ENCODE data around the gene TMEM183A.

DNA sequence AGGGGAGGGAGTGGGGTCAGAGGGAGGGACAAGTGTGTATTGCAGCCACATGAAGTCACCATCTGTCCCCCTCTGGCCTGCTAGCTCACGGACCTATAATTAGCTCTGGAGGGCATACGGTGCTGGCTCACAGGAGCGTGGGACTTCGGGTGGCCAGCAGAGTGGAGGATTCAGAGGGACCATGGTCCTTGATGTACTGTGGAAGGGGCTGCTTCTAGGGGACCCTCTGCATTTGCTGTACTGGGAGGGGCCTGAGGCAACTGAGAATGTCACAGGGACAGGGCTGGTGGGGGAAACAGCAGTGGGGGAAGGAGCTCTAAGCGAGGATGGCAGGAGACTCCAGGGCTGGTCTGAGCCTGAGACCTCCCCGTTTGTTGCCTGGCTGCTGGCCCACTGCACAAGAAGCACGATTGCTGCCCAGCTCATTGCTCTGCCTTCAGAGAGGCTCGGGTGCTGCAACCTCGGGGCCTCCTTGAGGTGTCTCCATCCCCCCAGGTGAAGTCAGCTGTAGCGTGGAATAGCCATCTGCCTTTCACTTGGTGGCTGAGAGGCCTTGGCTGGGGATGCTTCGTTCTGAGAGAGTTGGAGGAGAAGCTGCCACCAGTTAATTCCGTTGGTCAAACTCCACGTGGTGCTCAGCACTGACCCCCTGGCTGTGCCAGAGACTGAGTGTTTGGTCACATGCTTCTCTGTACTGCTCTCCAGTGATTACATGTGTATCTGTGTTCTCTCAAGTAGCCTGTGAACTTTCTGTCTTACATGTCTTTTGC lies 21.8 kb downstream of the TMEM183A start:
- TF ChIP-seq, protein P1, sequence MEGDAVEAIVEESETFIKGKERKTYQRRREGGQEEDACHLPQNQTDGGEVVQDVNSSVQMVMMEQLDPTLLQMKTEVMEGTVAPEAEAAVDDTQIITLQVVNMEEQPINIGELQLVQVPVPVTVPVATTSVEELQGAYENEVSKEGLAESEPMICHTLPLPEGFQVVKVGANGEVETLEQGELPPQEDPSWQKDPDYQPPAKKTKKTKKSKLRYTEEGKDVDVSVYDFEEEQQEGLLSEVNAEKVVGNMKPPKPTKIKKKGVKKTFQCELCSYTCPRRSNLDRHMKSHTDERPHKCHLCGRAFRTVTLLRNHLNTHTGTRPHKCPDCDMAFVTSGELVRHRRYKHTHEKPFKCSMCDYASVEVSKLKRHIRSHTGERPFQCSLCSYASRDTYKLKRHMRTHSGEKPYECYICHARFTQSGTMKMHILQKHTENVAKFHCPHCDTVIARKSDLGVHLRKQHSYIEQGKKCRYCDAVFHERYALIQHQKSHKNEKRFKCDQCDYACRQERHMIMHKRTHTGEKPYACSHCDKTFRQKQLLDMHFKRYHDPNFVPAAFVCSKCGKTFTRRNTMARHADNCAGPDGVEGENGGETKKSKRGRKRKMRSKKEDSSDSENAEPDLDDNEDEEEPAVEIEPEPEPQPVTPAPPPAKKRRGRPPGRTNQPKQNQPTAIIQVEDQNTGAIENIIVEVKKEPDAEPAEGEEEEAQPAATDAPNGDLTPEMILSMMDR (IDR thresholded peaks at IDR 0.05) = no peak
- TF ChIP-seq POLR2A (IDR thresholded peaks at IDR 0.05) = no peak

All from lower leg skin (tissue), 3 donors.